Neural cell (in vitro differentiated cells): ENCODE data around the gene SLC36A4.

Experiments used
- CTCF ChIP-seq: fragments of 450-650 bp; IDR thresholded peaks from 2 replicates; pipeline ENCODE4 v1.5.1; 2014; ENCODE audit warnings: antibody characterized with exemption, mild to moderate bottlenecking, moderate library complexity; ENCODE audit not compliant: poor library complexity, severe bottlenecking
- EP300 ChIP-seq: fragments of 450-650 bp; conservative IDR thresholded peaks from 2 replicates; pipeline ENCODE4 v1.6.1; 2014; ENCODE audit warnings: antibody characterized with exemption, mild to moderate bottlenecking, moderate library complexity; ENCODE audit not compliant: poor library complexity, severe bottlenecking
- EZH2 ChIP-seq: fragments of 200-600, 300-800 bp; shearing (Covaris generic), sonication (generic); IDR thresholded peaks from 2 replicates; pipeline ENCODE4 v1.6.1; 2014; ENCODE audit warnings: antibody characterized with exemption, low read length, borderline replicate concordance, mild to moderate bottlenecking; ENCODE audit not compliant: insufficient read depth, poor library complexity, severe bottlenecking
- MXI1 ChIP-seq: fragments of 450-650 bp; conservative IDR thresholded peaks from 2 replicates; pipeline ENCODE4 v1.6.1; 2014; ENCODE audit warnings: antibody characterized with exemption, mild to moderate bottlenecking; ENCODE audit not compliant: poor library complexity, severe bottlenecking
- POLR2AphosphoS5 ChIP-seq: IDR thresholded peaks from 2 replicates; pipeline ENCODE4 v1.6.1; 2012
- RAD21 ChIP-seq: fragments of 450-650 bp; conservative IDR thresholded peaks from 2 replicates; pipeline ENCODE4 v1.6.1; 2014; ENCODE audit warnings: antibody characterized with exemption, mild to moderate bottlenecking, moderate library complexity
- REST ChIP-seq: IDR thresholded peaks from 2 replicates; pipeline ENCODE4 v1.6.1; 2012; ENCODE audit warnings: borderline replicate concordance
- SMC3 ChIP-seq: fragments of 450-650 bp; conservative IDR thresholded peaks from 2 replicates; pipeline ENCODE4 v1.6.1; 2014; ENCODE audit warnings: antibody characterized with exemption, mild to moderate bottlenecking, moderate library complexity; ENCODE audit not compliant: poor library complexity

GRCh38 chr11:93192163-93192562 lies 5.6 kb downstream of the SLC36A4 start:
- TF ChIP-seq RAD21 (no peak), CTCF (no peak), EP300 (no peak), POLR2AphosphoS5 (no peak), EZH2 (no peak), REST (no peak), SMC3 (no peak), MXI1 (no peak)
